ENCODE results near the gene UROS. TPM values are rescaled to one million over a fixed set of nuclear protein-coding genes. Genes with fewer than 3 reads are reported as not detected.

UROS gene
- total and polyA plus RNA-seq, 9 donors: 18.5 to 82.5 (median 28.6) TPM

GRCh38 chr10:125845617-125846016, 22.6 kb upstream of the UROS start:
- 90 to 93% (median 92%) methylated on average over 11 of the region's 11 CpGs for WGBS, 3 donors
- TF ChIP-seq EP300 (IDR thresholded peaks at IDR 0.05): no peak
- TF ChIP-seq, protein P1, sequence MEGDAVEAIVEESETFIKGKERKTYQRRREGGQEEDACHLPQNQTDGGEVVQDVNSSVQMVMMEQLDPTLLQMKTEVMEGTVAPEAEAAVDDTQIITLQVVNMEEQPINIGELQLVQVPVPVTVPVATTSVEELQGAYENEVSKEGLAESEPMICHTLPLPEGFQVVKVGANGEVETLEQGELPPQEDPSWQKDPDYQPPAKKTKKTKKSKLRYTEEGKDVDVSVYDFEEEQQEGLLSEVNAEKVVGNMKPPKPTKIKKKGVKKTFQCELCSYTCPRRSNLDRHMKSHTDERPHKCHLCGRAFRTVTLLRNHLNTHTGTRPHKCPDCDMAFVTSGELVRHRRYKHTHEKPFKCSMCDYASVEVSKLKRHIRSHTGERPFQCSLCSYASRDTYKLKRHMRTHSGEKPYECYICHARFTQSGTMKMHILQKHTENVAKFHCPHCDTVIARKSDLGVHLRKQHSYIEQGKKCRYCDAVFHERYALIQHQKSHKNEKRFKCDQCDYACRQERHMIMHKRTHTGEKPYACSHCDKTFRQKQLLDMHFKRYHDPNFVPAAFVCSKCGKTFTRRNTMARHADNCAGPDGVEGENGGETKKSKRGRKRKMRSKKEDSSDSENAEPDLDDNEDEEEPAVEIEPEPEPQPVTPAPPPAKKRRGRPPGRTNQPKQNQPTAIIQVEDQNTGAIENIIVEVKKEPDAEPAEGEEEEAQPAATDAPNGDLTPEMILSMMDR (IDR thresholded peaks at IDR 0.05): no peak
- TF ChIP-seq POLR2A (IDR thresholded peaks at IDR 0.05): no peak
- no peaks in the 10 kb centered on the region for H3K27me3 ChIP-seq
- no peak for DNase-seq
- H3K4me3 ChIP-seq: no peak overlapping the region
- no peaks in the 10 kb centered on the region for H3K9me3 ChIP-seq
- peaks cover 27% of the 10 kb centered on the region for H3K4me1 ChIP-seq (ENCODE audit: insufficient read depth)
- H3K27ac ChIP-seq: peak overlapping the region in 1 of 2 donors; percentile 63
- intact Hi-C loops (cut with DNase I): no loop called here
- no peaks in the 10 kb centered on the region for H3K36me3 ChIP-seq

DNA sequence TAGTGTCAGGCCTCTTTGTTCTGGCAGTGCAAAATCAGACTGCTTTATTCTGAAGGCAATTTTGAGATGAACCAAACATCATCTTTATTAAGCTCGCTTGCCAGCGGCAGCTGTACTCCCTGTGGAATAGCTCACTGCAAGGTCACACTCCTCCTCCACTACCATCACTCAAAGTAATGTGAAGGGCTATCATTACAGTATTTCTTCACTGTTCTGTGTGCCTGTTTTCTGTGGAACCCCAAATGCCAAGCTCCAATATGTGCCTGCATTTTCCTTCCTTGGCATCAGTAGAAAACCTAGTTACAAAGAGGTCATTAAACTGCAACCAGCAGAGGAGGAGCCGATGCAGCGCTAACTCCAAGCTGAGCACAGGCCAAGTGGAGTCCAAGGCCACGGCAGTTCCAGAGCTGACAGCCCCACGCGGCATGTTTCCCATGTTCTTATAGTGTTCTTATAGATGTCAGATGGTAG, 21.7 kb upstream of the UROS start:
- no peak for TF ChIP-seq POLR2A (IDR thresholded peaks at IDR 0.05)
- TF ChIP-seq, protein P1 (IDR thresholded peaks at IDR 0.05): no peak
- no peak for TF ChIP-seq EP300 (IDR thresholded peaks at IDR 0.05)
- Histone ChIP-seq H3K9me3 (no peaks in the 10 kb centered on the region), H3K4me1 (ENCODE audit: insufficient read depth) (peaks cover 21% of the 10 kb centered on the region), H3K4me3 (no peak overlapping the region), H3K27me3 (no peaks in the 10 kb centered on the region), H3K36me3 (no peaks in the 10 kb centered on the region), H3K27ac (peak overlapping the region in 1 of 2 donors; percentile 63)
- 3 to 7% (median 4%) methylated on average over 7 of the region's 7 CpGs for whole genome bisulfite sequencing, 3 donors
- DNase-seq: peak; percentile 37 to 69 (median 49)
- intact Hi-C loops (cut with DNase I): no loop called here

GRCh38 chr10:125843603-125844329, 20.7 kb upstream of the UROS start:
- Histone ChIP-seq H3K9me3 (no peaks in the 10 kb centered on the region), H3K27ac (peak overlapping the region; percentile 28 to 63), H3K36me3 (no peaks in the 10 kb centered on the region), H3K4me1 (ENCODE audit: insufficient read depth) (peaks cover 18% of the 10 kb centered on the region), H3K27me3 (no peaks in the 10 kb centered on the region), H3K4me3 (no peak overlapping the region)
- no peak for DNase-seq
- intact Hi-C loops (cut with DNase I): no loop called here
- 40 to 55% (median 46%) methylated on average over 9 of the region's 9 CpGs for WGBS, 3 donors
- TF ChIP-seq, protein P1 (IDR thresholded peaks at IDR 0.05): no peak
- no peak for TF ChIP-seq EP300 (IDR thresholded peaks at IDR 0.05)

- intact Hi-C loops (cut with DNase I): no loop called here
- 59 to 71% (median 69%) methylated on average over 3 of the region's 3 CpGs for WGBS, 3 donors
- H3K36me3 ChIP-seq: no peaks in the 10 kb centered on the region
Observed at GRCh38 chr10:125840955-125841354, 17.9 kb upstream of the UROS start.

More at GRCh38 chr10:125840955-125841354, 17.9 kb upstream of the UROS start:
- TF ChIP-seq POLR2A (IDR thresholded peaks at IDR 0.05): no peak
- TF ChIP-seq, protein P1 (IDR thresholded peaks at IDR 0.05): no peak
- no peak for TF ChIP-seq EP300 (IDR thresholded peaks at IDR 0.05)
- Histone ChIP-seq H3K27ac (no peak overlapping the region), H3K27me3 (no peaks in the 10 kb centered on the region), H3K4me1 (ENCODE audit: insufficient read depth) (peaks cover 17% of the 10 kb centered on the region), H3K9me3 (no peaks in the 10 kb centered on the region), H3K4me3 (no peak overlapping the region)
- DNase-seq: no peak
